ENCODE measurements around the gene ZNHIT1.

DNA sequence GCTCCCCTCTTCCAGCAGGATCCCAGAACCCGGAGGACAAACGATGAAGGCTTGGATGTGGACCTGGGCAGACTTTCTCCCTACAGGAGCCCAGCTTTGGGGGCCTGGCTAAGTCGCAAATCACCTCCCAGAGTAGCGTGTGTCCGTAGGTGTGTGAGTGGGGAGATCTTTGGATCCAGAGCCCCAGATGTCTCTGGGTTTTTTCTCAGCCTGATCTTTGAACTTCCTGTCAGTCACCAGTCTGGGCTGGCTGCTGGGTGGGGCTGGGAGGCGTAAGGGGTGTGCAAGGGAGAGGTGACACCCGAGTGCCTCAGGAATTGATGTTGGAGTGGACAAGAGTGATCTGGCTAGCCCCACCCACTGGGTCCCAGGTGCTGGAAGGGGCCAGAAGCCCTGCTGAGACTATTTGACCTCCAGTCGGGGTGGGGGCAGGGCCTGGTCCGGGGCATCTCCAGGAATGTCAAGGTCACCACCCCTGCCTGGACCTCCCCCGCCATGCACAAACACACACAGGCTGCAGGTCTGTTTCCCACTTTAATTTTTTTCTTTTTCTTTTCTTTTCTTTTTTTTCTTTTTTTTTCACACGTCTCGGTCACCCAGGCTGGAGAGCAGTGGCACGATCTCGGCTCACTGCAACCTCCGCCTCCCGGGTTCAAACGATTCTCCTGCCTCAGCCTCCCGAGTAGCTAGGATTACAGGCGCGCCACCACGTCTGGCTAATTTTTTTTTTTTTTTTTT, 16.9 kb upstream of the ZNHIT1 start, which contains the start of gene MOGAT3:
- TF ChIP-seq FOXA1 (IDR thresholded peaks at IDR 0.05) (no peak), CTBP1 (IDR thresholded peaks at IDR 0.05; ENCODE audit: borderline replicate concordance) (no peak), FOXK2 (IDR thresholded peaks at IDR 0.05) (no peak), FOXM1 (IDR thresholded peaks at IDR 0.05; ENCODE audit: borderline replicate concordance) (no peak), ZNF384 (IDR thresholded peaks at IDR 0.05) (no peak), BHLHE40 (IDR thresholded peaks at IDR 0.05; ENCODE audit: borderline replicate concordance) (no peak), TARDBP (IDR thresholded peaks at IDR 0.05) (no peak), NFRKB (IDR thresholded peaks at IDR 0.05) (no peak), ARNT (IDR thresholded peaks at IDR 0.05) (no peak), LEF1 (IDR thresholded peaks at IDR 0.05; ENCODE audit: borderline replicate concordance) (no peak), ELF4 (IDR thresholded peaks at IDR 0.05) (no peak)

All from HEK293T (cell line).